SK-N-SH treated with all-trans-retinoic acid at 6 μM for 48 hours (cell line): ENCODE results near the gene GPR31.

Source experiments
- BACH2 ChIP-seq: fragments of 250-450 bp; sonication (Bioruptor Pico); IDR thresholded peaks from 2 replicates; pipeline ENCODE4 v1.9.0; 2021; ENCODE audit warnings: mild to moderate bottlenecking, borderline replicate concordance
- ESRRG ChIP-seq: fragments of 250-450 bp; sonication (Bioruptor Pico); IDR thresholded peaks from 2 replicates; pipeline ENCODE4 v1.6.1; 2021; ENCODE audit warnings: mild to moderate bottlenecking
- GLIS3 ChIP-seq: fragments of 250-450 bp; sonication (Bioruptor Pico); IDR thresholded peaks from 2 replicates; pipeline ENCODE4 v1.5.0; 2020; ENCODE audit warnings: mild to moderate bottlenecking, moderate library complexity
- ISL1 ChIP-seq: fragments of 250-450 bp; sonication (Bioruptor Pico); IDR thresholded peaks from 2 replicates; pipeline ENCODE4 v2.1.2; 2022; ENCODE audit warnings: mild to moderate bottlenecking, moderate library complexity
- PPARA ChIP-seq: fragments of 250-450 bp; sonication (Bioruptor Pico); IDR thresholded peaks from 2 replicates; pipeline ENCODE4 v1.5.0; 2020; ENCODE audit warnings: mild to moderate bottlenecking, borderline replicate concordance
- RARB ChIP-seq: fragments of 250-450 bp; sonication (Bioruptor Pico); IDR thresholded peaks from 2 replicates; pipeline ENCODE4 v1.8.0; 2021; ENCODE audit warnings: mild to moderate bottlenecking, moderate library complexity
- TCF4 ChIP-seq: fragments of 250-450 bp; sonication (Bioruptor Pico); IDR thresholded peaks from 2 replicates; pipeline ENCODE4 v1.8.0; 2021; ENCODE audit warnings: mild to moderate bottlenecking, moderate library complexity, borderline replicate concordance
- ZFP30 ChIP-seq: fragments of 450-650 bp; formaldehyde crosslinking; IDR thresholded peaks from 2 replicates; pipeline ENCODE4 v1.5.0; 2022; ENCODE audit warnings: mild to moderate bottlenecking, moderate library complexity
- TF ChIP-seq, protein P1 (sequence below): fragments of 250-450 bp; sonication (Bioruptor Pico); IDR thresholded peaks from 2 replicates; pipeline ENCODE4 v1.8.0; 2020; ENCODE audit warnings: mild to moderate bottlenecking, moderate library complexity, borderline replicate concordance
- TF ChIP-seq, protein P2 (sequence below): fragments of 250-450 bp; sonication (Bioruptor Pico); IDR thresholded peaks from 2 replicates; pipeline ENCODE4 v1.5.1; 2020; ENCODE audit warnings: low read depth, mild to moderate bottlenecking, moderate library complexity
- TF ChIP-seq, protein P3 (sequence below): fragments of 250-450 bp; sonication (Bioruptor Pico); IDR thresholded peaks from 2 replicates; pipeline ENCODE4 v1.5.0; 2020; ENCODE audit warnings: mild to moderate bottlenecking, moderate library complexity

DNA sequence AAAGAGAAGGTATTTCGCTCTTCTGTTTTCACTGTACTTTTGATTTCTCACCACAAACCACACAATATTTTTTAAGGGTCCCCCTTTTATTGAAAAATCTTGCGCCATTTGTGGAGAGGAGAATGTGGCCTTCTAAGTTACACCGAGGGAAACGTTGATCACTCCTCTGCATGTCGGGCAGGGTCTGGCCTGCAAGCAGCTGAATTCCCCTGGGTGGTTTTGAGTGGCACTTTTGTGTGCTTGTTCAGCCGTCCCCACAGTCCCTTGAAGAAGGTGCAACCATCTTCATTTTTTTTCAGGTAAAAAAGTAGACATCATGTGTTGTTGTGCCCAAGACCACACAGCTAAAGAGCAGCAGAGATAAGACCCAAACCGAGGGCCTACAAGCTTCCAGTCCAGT, 6.1 kb downstream of the GPR31 start:
- TF ChIP-seq, protein P1, sequence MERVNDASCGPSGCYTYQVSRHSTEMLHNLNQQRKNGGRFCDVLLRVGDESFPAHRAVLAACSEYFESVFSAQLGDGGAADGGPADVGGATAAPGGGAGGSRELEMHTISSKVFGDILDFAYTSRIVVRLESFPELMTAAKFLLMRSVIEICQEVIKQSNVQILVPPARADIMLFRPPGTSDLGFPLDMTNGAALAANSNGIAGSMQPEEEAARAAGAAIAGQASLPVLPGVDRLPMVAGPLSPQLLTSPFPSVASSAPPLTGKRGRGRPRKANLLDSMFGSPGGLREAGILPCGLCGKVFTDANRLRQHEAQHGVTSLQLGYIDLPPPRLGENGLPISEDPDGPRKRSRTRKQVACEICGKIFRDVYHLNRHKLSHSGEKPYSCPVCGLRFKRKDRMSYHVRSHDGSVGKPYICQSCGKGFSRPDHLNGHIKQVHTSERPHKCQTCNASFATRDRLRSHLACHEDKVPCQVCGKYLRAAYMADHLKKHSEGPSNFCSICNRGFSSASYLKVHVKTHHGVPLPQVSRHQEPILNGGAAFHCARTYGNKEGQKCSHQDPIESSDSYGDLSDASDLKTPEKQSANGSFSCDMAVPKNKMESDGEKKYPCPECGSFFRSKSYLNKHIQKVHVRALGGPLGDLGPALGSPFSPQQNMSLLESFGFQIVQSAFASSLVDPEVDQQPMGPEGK (CRISPR knock-in tag) = no peak
- TF ChIP-seq ZFP30 (CRISPR knock-in tag) (no peak), GLIS3 (CRISPR knock-in tag) (no peak), PPARA (CRISPR knock-in tag) (no peak), RARB (CRISPR knock-in tag) (no peak), TCF4 (CRISPR knock-in tag) (no peak), BACH2 (CRISPR knock-in tag) (no peak), ISL1 (CRISPR knock-in tag) (no peak), ESRRG (CRISPR knock-in tag) (no peak)
- TF ChIP-seq, protein P2, sequence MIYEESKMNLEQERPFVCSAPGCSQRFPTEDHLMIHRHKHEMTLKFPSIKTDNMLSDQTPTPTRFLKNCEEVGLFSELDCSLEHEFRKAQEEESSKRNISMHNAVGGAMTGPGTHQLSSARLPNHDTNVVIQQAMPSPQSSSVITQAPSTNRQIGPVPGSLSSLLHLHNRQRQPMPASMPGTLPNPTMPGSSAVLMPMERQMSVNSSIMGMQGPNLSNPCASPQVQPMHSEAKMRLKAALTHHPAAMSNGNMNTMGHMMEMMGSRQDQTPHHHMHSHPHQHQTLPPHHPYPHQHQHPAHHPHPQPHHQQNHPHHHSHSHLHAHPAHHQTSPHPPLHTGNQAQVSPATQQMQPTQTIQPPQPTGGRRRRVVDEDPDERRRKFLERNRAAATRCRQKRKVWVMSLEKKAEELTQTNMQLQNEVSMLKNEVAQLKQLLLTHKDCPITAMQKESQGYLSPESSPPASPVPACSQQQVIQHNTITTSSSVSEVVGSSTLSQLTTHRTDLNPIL = no peak
- TF ChIP-seq, protein P3, sequence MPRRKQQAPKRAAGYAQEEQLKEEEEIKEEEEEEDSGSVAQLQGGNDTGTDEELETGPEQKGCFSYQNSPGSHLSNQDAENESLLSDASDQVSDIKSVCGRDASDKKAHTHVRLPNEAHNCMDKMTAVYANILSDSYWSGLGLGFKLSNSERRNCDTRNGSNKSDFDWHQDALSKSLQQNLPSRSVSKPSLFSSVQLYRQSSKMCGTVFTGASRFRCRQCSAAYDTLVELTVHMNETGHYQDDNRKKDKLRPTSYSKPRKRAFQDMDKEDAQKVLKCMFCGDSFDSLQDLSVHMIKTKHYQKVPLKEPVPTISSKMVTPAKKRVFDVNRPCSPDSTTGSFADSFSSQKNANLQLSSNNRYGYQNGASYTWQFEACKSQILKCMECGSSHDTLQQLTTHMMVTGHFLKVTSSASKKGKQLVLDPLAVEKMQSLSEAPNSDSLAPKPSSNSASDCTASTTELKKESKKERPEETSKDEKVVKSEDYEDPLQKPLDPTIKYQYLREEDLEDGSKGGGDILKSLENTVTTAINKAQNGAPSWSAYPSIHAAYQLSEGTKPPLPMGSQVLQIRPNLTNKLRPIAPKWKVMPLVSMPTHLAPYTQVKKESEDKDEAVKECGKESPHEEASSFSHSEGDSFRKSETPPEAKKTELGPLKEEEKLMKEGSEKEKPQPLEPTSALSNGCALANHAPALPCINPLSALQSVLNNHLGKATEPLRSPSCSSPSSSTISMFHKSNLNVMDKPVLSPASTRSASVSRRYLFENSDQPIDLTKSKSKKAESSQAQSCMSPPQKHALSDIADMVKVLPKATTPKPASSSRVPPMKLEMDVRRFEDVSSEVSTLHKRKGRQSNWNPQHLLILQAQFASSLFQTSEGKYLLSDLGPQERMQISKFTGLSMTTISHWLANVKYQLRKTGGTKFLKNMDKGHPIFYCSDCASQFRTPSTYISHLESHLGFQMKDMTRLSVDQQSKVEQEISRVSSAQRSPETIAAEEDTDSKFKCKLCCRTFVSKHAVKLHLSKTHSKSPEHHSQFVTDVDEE = no peak
